IMR-90 (cell line): ENCODE data around the gene GAS7. TPM values are rescaled to one million over a fixed set of nuclear protein-coding genes. Genes with fewer than 3 reads are reported as not detected.

Experiments used
- ATAC-seq: fragments of 200-7000 bp; cut with Tn5 transposase; 2 replicates; pipeline ENCODE4 v1.9.1; 2020; ENCODE audit warnings: low read depth, mild to moderate bottlenecking, moderate library complexity
- BruUV-seq: library from RNA; stranded (reverse); fragments of 400-500 nt; replicated peaks from 2 replicates; lab custom pipeline; 2021; lab: Mats Ljungman, UMichigan
- CTCF ChIA-PET: fragments of 300-600 bp; formaldehyde crosslinking; extraction: SDS; loops from one replicate; lab custom pipeline; 2021; ENCODE audit warnings: antibody characterized with exemption; lab: Yijun Ruan, JAX
- POLR2A ChIA-PET: fragments of 300-600 bp; sonication (Branson Sonifier 250); formaldehyde crosslinking; loops from one replicate; lab custom pipeline; 2022; ENCODE audit warnings: antibody characterized with exemption; ENCODE audit not compliant: unreplicated experiment; lab: Charles Lee
- DNase-seq: peaks from one replicate; pipeline ENCODE4 v3.0.0; 2013
- H2AFZ ChIP-seq: replicated peaks from 2 replicates; pipeline ENCODE3; 2013; ENCODE audit warnings: low read length, mild to moderate bottlenecking; ENCODE audit not compliant: poor library complexity
- H2AK5ac ChIP-seq: 2 replicates; pipeline ENCODE4 v1.6.1; 2013; ENCODE audit warnings: low read depth, low read length, inconsistent platforms
- H2AK9ac ChIP-seq: replicated peaks from 2 replicates; pipeline ENCODE3; 2013; ENCODE audit warnings: mild to moderate bottlenecking, low read depth, low read length, moderate library complexity; ENCODE audit not compliant: poor library complexity
- H2BK120ac ChIP-seq: 2 replicates; pipeline ENCODE4 v1.6.1; 2013; ENCODE audit warnings: low read depth, low read length, inconsistent platforms
- H2BK15ac ChIP-seq: 3 replicates; pipeline ENCODE4 v1.6.1; 2013; ENCODE audit warnings: low read depth, low read length, inconsistent platforms
- H2BK20ac ChIP-seq: 2 replicates; pipeline ENCODE4 v1.6.1; 2013; ENCODE audit warnings: low read depth, mild to moderate bottlenecking, inconsistent platforms, low read length, moderate library complexity
- H2BK5ac ChIP-seq: 2 replicates; pipeline ENCODE4 v1.6.1; 2013; ENCODE audit warnings: mild to moderate bottlenecking, low read depth, low read length, inconsistent platforms; ENCODE audit not compliant: poor library complexity, severe bottlenecking
- H3K14ac ChIP-seq: replicated peaks from 2 replicates; pipeline ENCODE4 v1.6.1; 2013; ENCODE audit warnings: low read depth, low read length, inconsistent platforms
- H3K18ac ChIP-seq: 2 replicates; pipeline ENCODE4 v1.6.1; 2013; ENCODE audit warnings: low read depth, low read length, control low read depth
- H3K23ac ChIP-seq: 2 replicates; pipeline ENCODE4 v1.6.1; 2013; ENCODE audit warnings: low read depth, low read length, inconsistent platforms
- H3K27ac ChIP-seq: 2 replicates; pipeline ENCODE4 v1.5.1; 2013; ENCODE audit warnings: mild to moderate bottlenecking, control low read depth, low read length; ENCODE audit not compliant: insufficient read depth
- H3K27me3 ChIP-seq: 2 replicates; pipeline ENCODE4 v1.6.1; 2013; ENCODE audit warnings: low read length; ENCODE audit not compliant: control insufficient read depth, insufficient read depth
- H3K36me3 ChIP-seq: 2 replicates; pipeline ENCODE4 v1.6.1; 2013; ENCODE audit warnings: low read length, mixed read lengths; ENCODE audit not compliant: control insufficient read depth, insufficient read depth
- H3K4ac ChIP-seq: 2 replicates; pipeline ENCODE4 v1.6.1; 2013; ENCODE audit warnings: low read depth, low read length, inconsistent platforms
- H3K4me1 ChIP-seq: 2 replicates; pipeline ENCODE4 v1.6.1; 2013; ENCODE audit warnings: low read length, mixed read lengths; ENCODE audit not compliant: control insufficient read depth, insufficient read depth
- H3K4me2 ChIP-seq: 2 replicates; pipeline ENCODE4 v1.6.1; 2013; ENCODE audit warnings: low read depth, mild to moderate bottlenecking, control low read depth, low read length, moderate library complexity
- H3K4me3 ChIP-seq: 2 replicates; pipeline ENCODE4 v1.5.1; 2013; ENCODE audit warnings: low read depth, mild to moderate bottlenecking, control low read depth, low read length, moderate library complexity; ENCODE audit not compliant: insufficient read depth
- H3K56ac ChIP-seq: 2 replicates; pipeline ENCODE4 v1.6.1; 2013; ENCODE audit warnings: low read length, inconsistent platforms; ENCODE audit not compliant: insufficient read depth; ENCODE audit errors: extremely low read depth
- H3K79me1 ChIP-seq, 2 experiments: 2 replicates each; pipeline ENCODE4 v1.6.1; 2013; ENCODE audit warnings: low read length in 2 of 2, inconsistent platforms in 1 of 2, low read depth in 1 of 2
- H3K9ac ChIP-seq: 2 replicates; pipeline ENCODE4 v1.6.1; 2013; ENCODE audit warnings: low read depth, low read length, control low read depth
- H3K9me1 ChIP-seq: 2 replicates; pipeline ENCODE4 v1.6.1; 2013; ENCODE audit warnings: low read length, inconsistent platforms; ENCODE audit not compliant: insufficient read depth
- H3K9me3 ChIP-seq: 2 replicates; pipeline ENCODE4 v1.6.1; 2013; ENCODE audit warnings: low read length; ENCODE audit not compliant: control insufficient read depth, insufficient read depth
- H4K20me1 ChIP-seq: 2 replicates; pipeline ENCODE4 v1.6.1; 2013; ENCODE audit warnings: low read length, inconsistent platforms; ENCODE audit not compliant: insufficient read depth
- H4K5ac ChIP-seq: 2 replicates; pipeline ENCODE4 v1.6.1; 2013; ENCODE audit warnings: mild to moderate bottlenecking, low read depth, low read length, control low read depth
- H4K8ac ChIP-seq, 2 experiments: 2 replicates each; pipeline ENCODE4 v1.6.1; 2013; ENCODE audit warnings: low read depth in 2 of 2, low read length in 2 of 2, control low read depth in 1 of 2, inconsistent platforms in 1 of 2
- H4K91ac ChIP-seq: 2 replicates; pipeline ENCODE4 v1.6.1; 2013; ENCODE audit warnings: low read depth, low read length, inconsistent platforms; ENCODE audit not compliant: insufficient read depth
- BHLHE40 ChIP-seq: fragments of 150-350 bp; IDR thresholded peaks from 2 replicates; pipeline ENCODE4 v1.6.1; 2016; ENCODE audit warnings: mild to moderate bottlenecking, low read depth, low read length
- CEBPB ChIP-seq: IDR thresholded peaks from 2 replicates; pipeline ENCODE4 v1.6.1; 2012; ENCODE audit warnings: low read depth, low read length, improper control_type of control experiment
- CHD1 ChIP-seq: IDR thresholded peaks from 2 replicates; pipeline ENCODE4 v1.6.1; 2012; ENCODE audit warnings: low read depth, low read length, improper control_type of control experiment
- FOS ChIP-seq: fragments of 150-350 bp; IDR thresholded peaks from 2 replicates; pipeline ENCODE4 v1.6.1; 2016; ENCODE audit warnings: low read depth, low read length
- MAFK ChIP-seq: IDR thresholded peaks from 2 replicates; pipeline ENCODE4 v1.6.1; 2012; ENCODE audit warnings: low read depth, low read length, improper control_type of control experiment
- MAZ ChIP-seq: IDR thresholded peaks from 2 replicates; pipeline ENCODE4 v1.6.1; 2012; ENCODE audit warnings: low read depth, mild to moderate bottlenecking, low read length, improper control_type of control experiment, moderate library complexity, borderline replicate concordance
- MXI1 ChIP-seq: IDR thresholded peaks from 2 replicates; pipeline ENCODE4 v1.6.1; 2012; ENCODE audit warnings: low read depth, mild to moderate bottlenecking, low read length, moderate library complexity, borderline replicate concordance
- NFE2L2 ChIP-seq: fragments of 150-350 bp; IDR thresholded peaks from 2 replicates; pipeline ENCODE4 v1.6.1; 2016; ENCODE audit warnings: low read depth, mild to moderate bottlenecking, low read length
- POLR2A ChIP-seq: IDR thresholded peaks from 2 replicates; pipeline ENCODE4 v1.6.1; 2012; ENCODE audit warnings: mild to moderate bottlenecking, low read depth, low read length
- RAD21 ChIP-seq: IDR thresholded peaks from 2 replicates; pipeline ENCODE4 v1.6.1; 2012; ENCODE audit warnings: low read length, improper control_type of control experiment
- RCOR1 ChIP-seq: IDR thresholded peaks from 2 replicates; pipeline ENCODE4 v1.6.1; 2012; ENCODE audit warnings: mild to moderate bottlenecking, low read length, improper control_type of control experiment; ENCODE audit not compliant: insufficient replicate concordance
- RFX5 ChIP-seq: IDR thresholded peaks from 2 replicates; pipeline ENCODE4 v1.8.0; 2012; ENCODE audit warnings: low read depth, mild to moderate bottlenecking, low read length, moderate library complexity
- SMC3 ChIP-seq: fragments of 150-350 bp; IDR thresholded peaks from 2 replicates; pipeline ENCODE4 v1.6.1; 2016; ENCODE audit warnings: low read depth, mild to moderate bottlenecking, antibody characterized with exemption, low read length, moderate library complexity
- WGBS, 2 experiments: methylation state at CpG; one replicate each; pipeline versions ENCODE4 v1.1.5 to v1.1.7; 2013; ENCODE audit warnings: missing lambda C conversion rate in 2 of 2; ENCODE audit not compliant: insufficient read length in 1 of 2; ENCODE audit errors: extremely low coverage in 2 of 2; 5-methylcytosine and 5-hydroxymethylcytosine counted together
- dilution Hi-C: fragments of 300-500 bp; cut with HindIII; formaldehyde crosslinking; loops from one replicate; pipeline ENCODE4 v1.14.3; 2018; ENCODE audit warnings: low sequenced_read_pairs; ENCODE audit not compliant: unreplicated experiment
- in situ Hi-C: fragments of 300-500 bp; cut with MboI; formaldehyde crosslinking; loops from 3 replicates; pipeline ENCODE4 v1.14.3; 2019; ENCODE audit warnings: low sequenced_read_pairs, inconsistent platforms, mixed read lengths
- intact Hi-C: fragments of 100-400 bp; cut with micrococcal nuclease; formaldehyde crosslinking; loops from 2 replicates; pipeline ENCODE4 v1.10.0; 2022
- polyA plus RNA-seq, 3 experiments: library from polyadenylated mRNA; depleted of rRNA; stranded (reverse); fragments of >200 nt; gene quantifications; 2 replicates each; pipeline ENCODE4 v1.2.3, GENCODE V29; 2012; ENCODE audit warnings: low replicate concordance in 1 of 3
- total RNA-seq: library from RNA; depleted of rRNA; stranded (reverse); fragments of >200 nt; gene quantifications from 2 replicates; pipeline ENCODE4 v1.2.3, GENCODE V29; 2012
- TF ChIP-seq, protein P1 (sequence below): fragments of 150-350 bp; IDR thresholded peaks from 2 replicates; pipeline ENCODE4 v1.6.1; 2016; ENCODE audit warnings: low read depth, mild to moderate bottlenecking, low read length, moderate library complexity, borderline replicate concordance
- TF ChIP-seq, protein P2 (sequence below): fragments of 150-350 bp; IDR thresholded peaks from 2 replicates; pipeline ENCODE4 v1.6.1; 2017; ENCODE audit warnings: mild to moderate bottlenecking, antibody characterized with exemption, low read length, low read depth
- TF ChIP-seq, protein P3 (sequence below): conservative IDR thresholded peaks from 2 replicates; pipeline ENCODE4 v1.5.1; 2012; ENCODE audit warnings: mild to moderate bottlenecking, low read depth, low read length, improper control_type of control experiment

The GAS7 gene
- total and polyA plus RNA-seq, 2 of the 4 experiments (the other 2 are of a cell fraction), result 4.6 to 5.0 TPM

DNA sequence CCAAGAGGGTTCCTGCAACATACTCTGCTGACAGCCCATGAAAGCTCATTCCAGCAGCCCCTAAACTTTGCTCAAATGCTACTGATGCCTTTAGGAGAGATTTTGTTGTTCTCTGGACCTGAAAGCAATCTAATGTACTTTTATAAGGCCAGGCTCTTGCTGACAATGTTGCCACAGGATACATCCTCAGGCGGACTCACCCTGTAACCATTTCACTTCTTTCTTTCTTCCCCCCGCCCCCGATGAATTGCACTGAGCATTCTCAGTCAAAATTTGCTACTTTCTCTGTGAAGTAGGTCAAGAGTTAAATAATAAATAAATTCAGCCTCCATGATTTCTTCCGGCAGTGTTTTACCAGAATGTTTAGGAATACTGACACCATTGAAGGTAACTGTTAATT lies 1.5 kb downstream of the GAS7 start:
- Histone ChIP-seq H3K18ac (no peak overlapping the region), H2BK5ac (no peak overlapping the region), H3K9ac (peak overlapping the region; percentile 33; the same call in 1 of the 2 replicates), H4K20me1 (peaks cover 3% of the 10 kb centered on the region; the same call in 1 of the 2 replicates), H3K27ac (no peak overlapping the region), H3K4me1 (peaks cover 13% of the 10 kb centered on the region), H2AFZ (no peak overlapping the region), H2BK20ac (no peak overlapping the region), H3K4me2 (peak overlapping the region; percentile 82; the same call in 1 of the 2 replicates), H3K23ac (no peak overlapping the region), H3K36me3 (no peaks in the 10 kb centered on the region), H3K56ac (no peak overlapping the region), H3K9me3 (peaks cover 6% of the 10 kb centered on the region), H4K5ac (no peak overlapping the region), H3K9me1 (peaks cover 4% of the 10 kb centered on the region; the same call in 1 of the 2 replicates), H2AK9ac (no peak overlapping the region), H2BK15ac (no peak overlapping the region), H3K79me1 (peaks cover 0 to 14% of the 10 kb centered on the region in 2 experiments; a peak in 2 of 4 replicates), H2AK5ac (no peak overlapping the region), H3K14ac (no peak overlapping the region), H3K4ac (no peak overlapping the region), H4K8ac (no peak overlapping the region), H3K4me3 (peak overlapping the region; percentile 67), H3K27me3 (peaks cover 4% of the 10 kb centered on the region), H4K91ac (no peak overlapping the region), H2BK120ac (no peak overlapping the region)
- CTCF ChIA-PET, result no interaction called here
- POLR2A ChIA-PET, result no interaction called here
- in situ Hi-C loops, result no loop called here
- intact Hi-C loops, result no loop called here
- no peak for TF ChIP-seq NFE2L2
- TF ChIP-seq RCOR1, result no peak
- TF ChIP-seq FOS, result no peak
- TF ChIP-seq, protein P1, sequence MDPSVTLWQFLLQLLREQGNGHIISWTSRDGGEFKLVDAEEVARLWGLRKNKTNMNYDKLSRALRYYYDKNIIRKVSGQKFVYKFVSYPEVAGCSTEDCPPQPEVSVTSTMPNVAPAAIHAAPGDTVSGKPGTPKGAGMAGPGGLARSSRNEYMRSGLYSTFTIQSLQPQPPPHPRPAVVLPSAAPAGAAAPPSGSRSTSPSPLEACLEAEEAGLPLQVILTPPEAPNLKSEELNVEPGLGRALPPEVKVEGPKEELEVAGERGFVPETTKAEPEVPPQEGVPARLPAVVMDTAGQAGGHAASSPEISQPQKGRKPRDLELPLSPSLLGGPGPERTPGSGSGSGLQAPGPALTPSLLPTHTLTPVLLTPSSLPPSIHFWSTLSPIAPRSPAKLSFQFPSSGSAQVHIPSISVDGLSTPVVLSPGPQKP, result no peak
- no peak for TF ChIP-seq MAZ
- TF ChIP-seq MXI1, result no peak
- no peak for TF ChIP-seq MAFK
- TF ChIP-seq RAD21, result no peak
- TF ChIP-seq POLR2A, result no peak
- TF ChIP-seq, protein P2, sequence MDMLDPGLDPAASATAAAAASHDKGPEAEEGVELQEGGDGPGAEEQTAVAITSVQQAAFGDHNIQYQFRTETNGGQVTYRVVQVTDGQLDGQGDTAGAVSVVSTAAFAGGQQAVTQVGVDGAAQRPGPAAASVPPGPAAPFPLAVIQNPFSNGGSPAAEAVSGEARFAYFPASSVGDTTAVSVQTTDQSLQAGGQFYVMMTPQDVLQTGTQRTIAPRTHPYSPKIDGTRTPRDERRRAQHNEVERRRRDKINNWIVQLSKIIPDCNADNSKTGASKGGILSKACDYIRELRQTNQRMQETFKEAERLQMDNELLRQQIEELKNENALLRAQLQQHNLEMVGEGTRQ, result no peak
- TF ChIP-seq, protein P3, sequence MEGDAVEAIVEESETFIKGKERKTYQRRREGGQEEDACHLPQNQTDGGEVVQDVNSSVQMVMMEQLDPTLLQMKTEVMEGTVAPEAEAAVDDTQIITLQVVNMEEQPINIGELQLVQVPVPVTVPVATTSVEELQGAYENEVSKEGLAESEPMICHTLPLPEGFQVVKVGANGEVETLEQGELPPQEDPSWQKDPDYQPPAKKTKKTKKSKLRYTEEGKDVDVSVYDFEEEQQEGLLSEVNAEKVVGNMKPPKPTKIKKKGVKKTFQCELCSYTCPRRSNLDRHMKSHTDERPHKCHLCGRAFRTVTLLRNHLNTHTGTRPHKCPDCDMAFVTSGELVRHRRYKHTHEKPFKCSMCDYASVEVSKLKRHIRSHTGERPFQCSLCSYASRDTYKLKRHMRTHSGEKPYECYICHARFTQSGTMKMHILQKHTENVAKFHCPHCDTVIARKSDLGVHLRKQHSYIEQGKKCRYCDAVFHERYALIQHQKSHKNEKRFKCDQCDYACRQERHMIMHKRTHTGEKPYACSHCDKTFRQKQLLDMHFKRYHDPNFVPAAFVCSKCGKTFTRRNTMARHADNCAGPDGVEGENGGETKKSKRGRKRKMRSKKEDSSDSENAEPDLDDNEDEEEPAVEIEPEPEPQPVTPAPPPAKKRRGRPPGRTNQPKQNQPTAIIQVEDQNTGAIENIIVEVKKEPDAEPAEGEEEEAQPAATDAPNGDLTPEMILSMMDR, result no peak
- TF ChIP-seq CEBPB, result no peak
- TF ChIP-seq BHLHE40, result no peak
- TF ChIP-seq CHD1, result no peak
- no peak for TF ChIP-seq RFX5
- TF ChIP-seq SMC3, result no peak
- no CpG with 5 or more reads among the region's 4 CpGs for WGBS, 2 experiments
- no TSS peak for BruUV-seq
- DNase-seq, result no peak
- dilution Hi-C loops, result no loop called here
- ATAC-seq, result no peak
